ENCODE data around the gene ALDH1A3.

Gene ALDH1A3

DNA sequence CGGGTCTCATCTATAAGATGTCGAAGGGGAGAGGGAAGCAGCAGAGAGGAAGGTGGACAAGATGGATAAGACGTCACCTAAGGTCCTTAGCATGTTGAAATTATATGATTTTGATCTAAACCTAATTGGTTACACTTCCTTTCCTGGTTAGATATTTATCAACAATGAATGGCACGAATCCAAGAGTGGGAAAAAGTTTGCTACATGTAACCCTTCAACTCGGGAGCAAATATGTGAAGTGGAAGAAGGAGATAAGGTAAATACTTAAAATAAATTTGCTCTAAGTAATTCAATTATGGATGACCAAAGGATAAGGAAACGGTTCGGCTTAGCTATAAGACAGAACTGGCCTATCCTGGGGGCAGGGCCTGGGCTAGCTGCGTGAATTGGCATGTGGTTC lies 5.5 kb downstream of the ALDH1A3 start:
- DNase-seq, result no peak

DNA sequence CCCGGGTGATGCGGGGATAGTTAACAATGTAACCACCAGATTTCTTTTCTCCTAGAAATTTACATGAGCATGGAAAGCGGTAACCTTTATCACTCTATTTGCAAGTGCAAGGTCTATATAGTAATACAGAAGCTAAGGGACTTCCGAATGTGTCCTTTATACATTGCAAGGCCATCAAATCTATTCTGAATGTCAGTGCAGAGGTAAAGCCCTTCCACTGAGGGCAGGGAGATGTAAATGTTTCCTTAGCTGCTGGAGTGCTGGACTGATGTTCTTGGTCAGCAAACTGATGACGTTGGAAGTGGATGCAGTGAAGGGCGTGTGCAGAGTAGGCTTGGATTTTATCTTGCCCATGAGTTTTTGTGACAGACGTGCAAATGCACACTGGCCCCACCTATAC lies 6.2 kb downstream of the ALDH1A3 start:
- no peak for DNase-seq

DNA sequence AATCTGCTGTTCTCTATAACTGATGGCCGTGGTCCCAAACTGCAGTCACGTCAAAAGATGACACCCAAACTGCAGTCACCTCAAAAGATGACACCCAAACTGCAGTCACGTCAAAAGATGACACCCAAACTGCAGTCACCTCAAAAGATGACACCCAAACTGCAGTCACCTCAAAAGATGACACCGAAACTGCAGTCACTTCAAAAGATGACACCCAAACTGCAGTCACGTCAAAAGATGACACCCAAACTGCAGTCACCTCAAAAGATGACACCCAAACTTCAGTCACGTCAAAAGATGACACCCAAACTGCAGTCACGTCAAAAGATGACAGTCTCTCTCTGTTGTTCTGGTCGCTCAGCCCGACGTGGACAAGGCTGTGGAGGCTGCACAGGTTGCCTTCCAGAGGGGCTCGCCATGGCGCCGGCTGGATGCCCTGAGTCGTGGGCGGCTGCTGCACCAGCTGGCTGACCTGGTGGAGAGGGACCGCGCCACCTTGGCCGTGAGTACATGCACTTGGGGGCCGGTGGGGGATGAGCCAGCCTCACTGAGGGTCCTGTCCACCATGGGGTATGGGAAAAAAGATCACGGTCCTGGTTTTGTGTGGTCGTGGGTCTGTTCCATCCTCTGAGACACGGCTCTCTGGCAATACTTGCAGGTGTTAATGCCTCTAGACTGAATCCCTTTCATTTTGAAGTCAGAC lies 7.7 kb downstream of the ALDH1A3 start:
- no peak for DNase-seq

DNA sequence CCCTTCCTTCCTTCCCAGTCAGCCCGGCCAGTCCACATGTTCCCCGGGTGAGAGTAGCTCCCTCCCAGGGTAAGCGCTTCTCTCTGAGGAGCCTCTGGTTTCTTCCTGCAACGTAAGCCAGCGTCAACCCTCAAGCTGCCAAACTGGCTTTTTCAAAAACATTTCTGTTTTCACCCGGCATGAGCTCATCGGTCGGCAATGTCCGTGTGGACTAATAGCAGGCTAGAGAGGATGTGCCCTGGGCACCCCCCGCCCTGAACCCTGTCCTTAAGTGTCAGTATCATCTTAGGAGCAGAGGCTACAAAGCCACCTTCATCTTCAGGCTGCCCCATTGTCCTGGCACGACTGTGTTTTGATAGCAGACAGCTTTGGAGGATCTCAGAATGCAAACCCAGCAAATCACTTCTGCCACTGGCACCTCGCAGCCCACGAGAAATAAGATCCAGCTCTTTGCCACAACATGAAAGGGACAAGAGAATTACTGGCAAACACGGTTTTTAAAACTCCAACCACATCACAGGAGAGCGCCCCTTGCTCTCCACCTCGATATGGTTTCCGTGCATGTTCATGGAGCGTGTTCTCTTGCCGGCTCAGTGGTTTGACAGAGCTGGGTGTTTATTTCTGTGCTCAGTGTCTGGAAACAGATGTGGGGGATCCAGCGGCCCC lies 9.9 kb downstream of the ALDH1A3 start:
- no peak for DNase-seq

DNA sequence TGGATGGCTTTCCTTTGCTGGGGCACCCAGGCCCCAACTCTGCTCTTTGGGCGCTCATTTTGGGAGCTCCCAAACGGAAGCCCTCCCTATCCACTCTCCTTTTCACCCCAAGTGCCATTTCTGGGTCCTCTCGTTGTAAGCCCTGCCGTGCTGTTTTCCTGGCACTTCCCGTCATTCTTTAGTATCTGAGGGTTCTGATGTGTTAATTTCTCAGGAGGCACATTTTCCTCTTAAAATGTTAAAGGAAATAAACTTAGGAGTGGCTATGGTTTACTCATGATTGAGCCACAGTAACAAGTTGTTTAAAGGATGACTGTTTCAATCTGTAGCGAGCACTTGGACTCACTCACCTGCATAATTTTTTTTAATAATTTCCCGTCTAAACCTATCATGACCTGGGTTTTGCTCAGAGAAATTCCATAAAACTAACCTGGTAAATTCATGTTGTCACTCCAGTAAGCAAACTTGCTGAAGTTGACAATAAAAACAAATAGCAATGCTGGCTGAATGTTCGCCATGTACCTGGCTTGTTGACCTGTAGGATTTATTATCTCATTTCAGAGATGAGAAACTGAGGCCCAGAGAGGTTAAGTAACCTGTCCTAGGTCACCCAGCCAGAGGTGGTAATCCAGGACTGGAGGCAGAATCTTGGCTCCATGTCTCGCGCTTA lies 10.6 kb downstream of the ALDH1A3 start:
- DNase-seq, result no peak

DNA sequence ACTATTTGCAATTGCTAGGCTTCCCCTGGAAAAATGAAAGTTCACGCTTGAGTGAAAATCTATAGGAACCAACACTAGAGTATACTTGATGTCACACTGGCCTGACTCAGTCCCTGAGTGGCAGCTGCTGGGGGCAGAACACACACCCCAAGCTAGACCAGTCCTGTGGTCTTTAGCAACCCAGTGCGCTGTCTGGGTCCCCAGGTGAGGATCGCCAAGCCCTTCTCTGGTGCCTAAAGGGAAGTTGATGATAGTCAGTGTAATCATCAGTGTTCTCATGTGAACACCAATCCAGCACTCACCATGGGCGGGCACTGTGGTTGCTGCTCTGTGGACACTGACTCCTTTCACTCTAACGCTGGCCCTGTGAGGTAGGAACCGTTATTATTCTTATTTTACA lies 11.2 kb downstream of the ALDH1A3 start:
- no peak for DNase-seq

DNA sequence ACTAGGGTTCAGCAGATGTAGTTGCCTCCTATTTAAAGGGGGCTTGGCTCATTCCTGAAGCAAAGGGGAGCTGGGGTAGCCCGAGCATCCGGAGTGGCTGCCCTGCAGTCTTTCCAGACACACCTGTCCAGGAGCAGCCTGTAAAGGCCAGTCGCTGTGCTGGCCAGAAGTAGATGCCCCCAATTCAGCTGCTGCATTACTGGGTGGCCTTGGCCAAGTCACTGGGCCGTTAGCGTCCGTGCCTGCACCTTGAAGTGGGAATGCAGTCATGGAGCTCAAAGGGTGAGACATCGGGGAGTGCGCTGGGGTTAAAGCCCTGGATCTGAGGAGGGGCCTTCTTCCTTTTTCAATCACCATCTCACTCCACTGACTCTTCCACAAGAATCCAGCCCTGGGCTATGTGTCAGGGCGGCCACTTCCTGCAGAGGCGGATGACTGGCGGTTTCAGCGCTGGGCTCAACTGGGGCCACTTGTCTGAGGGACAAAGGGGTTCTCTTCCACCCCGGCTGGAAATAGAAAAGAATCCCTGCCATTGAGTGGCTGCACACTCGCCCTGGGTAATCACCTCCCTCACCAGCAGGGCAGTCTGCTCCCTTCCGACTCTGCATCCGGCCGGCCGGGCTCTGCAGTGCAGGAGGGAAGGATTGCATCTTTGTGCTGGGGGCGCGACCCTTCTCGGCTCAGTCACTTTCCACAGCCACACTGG lies 11.8 kb downstream of the ALDH1A3 start:
- DNase-seq, result no peak

DNA sequence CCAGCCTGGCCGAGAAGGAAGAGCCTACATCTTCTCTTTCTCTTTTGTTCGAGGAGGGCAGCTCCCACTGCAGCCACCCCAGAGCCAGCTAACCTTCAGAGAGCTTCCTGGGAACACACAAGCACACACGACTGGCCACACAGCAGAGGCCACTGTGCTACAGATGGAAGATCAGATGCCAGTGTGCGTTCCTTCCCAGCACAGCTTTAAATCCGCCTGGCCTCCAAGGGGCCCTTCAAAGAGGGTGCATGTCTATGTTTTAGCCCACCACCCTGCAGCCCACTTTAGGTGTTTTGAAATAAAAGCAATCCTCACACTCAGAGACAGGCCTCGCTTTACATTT lies 12.4 kb downstream of the ALDH1A3 start:
- DNase-seq, result no peak

DNA sequence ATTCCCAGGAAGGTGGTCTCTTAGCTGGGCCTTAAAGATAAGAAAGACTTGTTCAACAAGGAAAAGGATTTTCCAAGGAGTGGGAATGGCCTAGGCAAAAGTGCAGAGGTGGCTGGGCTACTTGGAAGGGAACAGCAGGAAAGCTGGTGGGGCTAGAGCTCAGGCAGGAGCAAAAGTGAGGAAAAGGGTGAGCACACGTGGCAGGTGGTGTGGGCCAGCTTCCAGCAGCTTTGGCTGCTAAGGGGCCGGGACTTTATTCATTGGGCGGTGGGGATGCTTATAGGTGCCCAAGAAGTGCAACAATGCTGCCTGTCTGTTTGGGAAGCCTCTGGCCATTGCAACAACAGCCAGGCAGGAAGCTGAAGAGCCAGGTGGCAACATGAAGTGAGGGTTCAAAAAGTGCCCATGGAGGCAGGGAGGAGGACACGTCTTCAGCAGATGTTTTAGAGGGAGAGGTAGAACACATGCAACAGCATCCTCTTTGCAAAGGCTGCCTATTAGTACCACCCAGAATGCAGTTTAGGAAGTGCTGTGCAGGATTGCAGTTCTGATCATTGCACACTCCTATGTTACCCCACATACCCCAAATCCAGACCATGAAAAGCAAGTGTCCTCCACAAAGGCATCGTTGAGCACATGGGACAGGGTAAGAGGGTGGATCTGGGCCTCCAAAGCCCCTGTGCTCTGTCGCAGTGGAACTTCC lies 13.8 kb downstream of the ALDH1A3 start:
- DNase-seq, result no peak

DNA sequence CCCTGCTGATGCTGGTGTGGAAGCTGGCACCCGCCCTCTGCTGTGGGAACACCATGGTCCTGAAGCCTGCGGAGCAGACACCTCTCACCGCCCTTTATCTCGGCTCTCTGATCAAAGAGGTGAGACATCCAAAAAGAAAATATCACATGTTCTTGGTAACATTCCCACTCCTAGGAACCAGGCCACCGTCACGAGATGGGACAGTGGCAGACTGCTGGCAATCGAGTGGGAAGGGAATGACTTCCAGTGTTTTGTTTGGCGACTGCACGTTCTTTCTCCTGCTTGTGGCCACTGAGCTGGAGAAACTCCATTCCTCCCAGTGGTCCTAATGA lies 14.3 kb downstream of the ALDH1A3 start:
- no peak for DNase-seq

DNA sequence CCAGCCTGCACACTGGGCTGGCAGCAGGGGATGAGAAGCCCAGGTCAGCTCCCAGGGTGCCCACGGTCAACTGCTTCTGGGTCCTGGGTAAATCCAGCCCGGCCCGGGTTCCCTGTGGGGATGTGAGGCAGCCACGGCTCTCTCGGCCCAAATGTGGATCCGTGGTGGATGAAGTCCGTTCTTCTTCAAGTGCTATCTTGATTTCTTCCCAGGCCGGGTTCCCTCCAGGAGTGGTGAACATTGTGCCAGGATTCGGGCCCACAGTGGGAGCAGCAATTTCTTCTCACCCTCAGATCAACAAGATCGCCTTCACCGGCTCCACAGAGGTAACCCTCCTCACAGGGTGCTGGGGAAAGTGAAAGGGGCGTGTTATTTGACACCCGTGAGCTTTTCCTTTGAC lies 16.1 kb downstream of the ALDH1A3 start:
- DNase-seq, result no peak

DNA sequence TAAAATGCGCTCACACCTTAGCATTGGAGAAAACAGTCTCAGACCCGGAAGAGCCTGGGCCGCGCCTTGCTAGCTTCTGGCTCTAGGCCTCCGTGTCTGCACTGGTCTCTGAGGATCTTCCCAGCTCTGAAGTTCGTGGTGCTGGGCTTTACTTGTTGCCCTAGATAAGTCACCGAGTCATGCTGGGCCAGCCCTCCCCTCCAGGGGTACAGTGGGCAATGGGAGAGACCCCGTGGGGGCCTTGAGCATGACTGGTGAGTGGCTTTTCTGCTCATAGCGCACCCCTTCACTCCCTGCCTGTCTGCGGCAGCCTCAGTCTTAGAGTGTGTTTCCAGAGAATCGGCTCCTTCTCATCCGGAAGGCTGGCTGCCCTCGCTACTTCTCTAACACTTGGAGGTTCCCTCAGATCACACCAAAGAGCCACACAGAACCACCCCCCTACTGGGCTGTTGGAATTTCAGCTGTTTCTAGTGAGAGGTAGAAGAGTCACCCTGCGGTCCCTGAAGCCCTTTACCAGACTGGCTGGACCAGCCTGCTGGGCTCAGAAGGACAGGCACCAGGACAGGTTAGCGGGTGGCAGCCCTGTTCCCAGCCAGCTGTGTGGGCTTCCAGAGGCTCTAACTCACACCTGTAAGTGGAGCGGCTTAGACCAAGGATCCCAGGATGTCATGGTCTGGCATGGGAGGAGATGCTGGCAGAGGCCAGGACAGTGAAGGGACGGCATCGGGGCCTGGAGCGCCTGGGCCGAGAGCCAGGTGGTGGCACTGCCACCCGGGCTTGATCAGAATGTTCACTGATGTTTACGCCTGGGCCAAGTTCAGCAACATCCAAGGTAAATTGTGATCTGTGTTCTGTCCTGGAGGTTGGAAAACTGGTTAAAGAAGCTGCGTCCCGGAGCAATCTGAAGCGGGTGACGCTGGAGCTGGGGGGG lies 17.9 kb downstream of the ALDH1A3 start:
- no peak for DNase-seq

DNA sequence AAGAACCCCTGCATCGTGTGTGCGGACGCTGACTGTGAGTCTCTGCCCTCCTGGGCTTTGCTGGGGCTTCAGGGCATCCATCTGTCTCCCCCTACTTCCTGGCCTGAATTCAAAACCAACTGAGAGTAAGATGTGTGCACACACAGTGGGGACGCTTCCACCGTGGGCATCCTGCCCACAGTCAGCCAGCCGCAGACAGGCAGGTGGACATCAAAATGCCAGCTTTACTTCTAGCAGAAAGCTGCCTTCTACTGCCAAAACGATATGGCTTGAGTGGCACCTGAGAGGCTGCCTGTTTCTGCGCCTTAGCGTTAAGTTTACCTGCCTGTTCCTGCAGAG lies 18.5 kb downstream of the ALDH1A3 start:
- no peak for DNase-seq

DNA sequence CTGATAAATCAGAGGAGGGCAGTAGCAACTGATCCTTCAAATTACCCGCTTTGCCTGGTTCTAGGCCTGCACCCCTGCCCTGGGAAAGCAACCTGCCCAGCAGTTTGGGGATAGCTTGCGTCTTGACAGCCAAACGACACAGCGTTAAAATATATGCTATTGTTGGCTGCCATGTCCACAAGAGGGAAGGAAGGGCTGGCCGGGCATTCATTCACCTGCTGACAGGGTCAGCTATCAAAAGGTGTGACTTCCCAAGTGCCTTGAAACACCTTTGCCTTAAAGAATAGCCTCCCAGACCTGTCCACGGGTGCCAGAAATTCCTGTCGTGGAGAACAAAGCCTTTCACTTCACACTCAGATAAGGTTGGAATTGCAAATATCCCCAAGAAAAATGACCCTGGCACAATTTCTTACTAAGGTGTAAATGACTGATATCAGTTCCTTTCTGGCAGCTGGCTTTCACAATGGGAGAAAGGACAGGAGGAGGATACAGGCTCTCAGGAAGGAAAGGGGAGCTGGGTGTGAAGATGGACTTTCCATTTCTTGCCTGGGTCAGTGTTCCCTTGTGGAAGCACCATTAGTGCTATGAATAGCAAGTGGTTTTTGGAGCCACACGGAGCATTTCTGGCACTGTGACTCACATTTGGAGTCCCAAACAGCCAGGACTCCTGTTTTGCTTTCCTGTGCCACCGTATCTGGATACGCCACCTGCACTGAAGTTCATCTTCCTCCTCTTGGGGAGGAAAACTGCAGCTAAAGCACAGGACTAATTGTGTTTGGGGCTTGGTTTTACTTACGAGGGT lies 19.2 kb downstream of the ALDH1A3 start:
- no peak for DNase-seq

DNA sequence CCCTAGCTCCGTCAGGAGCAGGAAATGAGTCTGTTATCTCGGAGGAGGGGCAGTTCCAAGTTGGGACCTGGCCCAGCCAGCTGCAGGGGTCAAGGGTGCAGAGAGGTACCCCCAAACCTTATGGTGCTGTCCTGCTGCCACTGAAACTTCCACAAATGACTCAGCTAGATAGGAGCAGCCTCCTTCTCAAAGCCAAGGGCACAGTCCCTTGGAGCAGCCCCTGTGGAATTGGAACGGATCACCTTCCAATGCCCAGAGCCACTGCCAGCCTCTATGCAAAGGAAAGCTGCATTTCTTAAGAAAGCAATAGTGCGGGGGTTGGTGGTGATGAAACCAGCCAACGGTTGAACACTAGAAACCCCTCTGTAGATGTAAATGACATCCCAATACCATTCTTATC lies 20.0 kb downstream of the ALDH1A3 start:
- no peak for DNase-seq

DNA sequence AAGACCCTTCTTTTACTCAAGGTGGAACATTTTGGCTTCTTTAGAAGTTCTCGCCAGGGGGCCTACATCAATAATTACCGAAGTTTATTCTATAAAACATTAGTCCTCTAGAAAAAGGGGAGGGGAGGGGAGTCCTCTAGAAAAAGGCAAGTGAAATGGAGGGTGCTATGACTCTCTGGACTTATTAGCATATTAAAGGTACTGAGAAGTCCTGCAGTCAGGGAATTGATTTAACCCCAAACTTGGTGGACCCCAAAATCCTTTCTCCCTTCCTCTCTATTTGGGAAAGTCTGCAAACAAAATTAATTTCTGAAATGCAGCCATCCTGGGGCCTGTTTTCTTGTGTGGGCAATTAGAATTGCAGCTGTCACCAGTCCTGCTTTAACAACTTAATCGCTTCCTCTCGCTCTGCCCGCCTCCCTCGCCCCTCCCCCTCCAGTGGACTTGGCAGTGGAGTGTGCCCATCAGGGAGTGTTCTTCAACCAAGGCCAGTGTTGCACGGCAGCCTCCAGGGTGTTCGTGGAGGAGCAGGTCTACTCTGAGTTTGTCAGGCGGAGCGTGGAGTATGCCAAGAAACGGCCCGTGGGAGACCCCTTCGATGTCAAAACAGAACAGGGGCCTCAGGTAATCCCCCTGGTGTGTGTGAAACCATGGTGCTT lies 20.6 kb downstream of the ALDH1A3 start:
- DNase-seq, result no peak

DNA sequence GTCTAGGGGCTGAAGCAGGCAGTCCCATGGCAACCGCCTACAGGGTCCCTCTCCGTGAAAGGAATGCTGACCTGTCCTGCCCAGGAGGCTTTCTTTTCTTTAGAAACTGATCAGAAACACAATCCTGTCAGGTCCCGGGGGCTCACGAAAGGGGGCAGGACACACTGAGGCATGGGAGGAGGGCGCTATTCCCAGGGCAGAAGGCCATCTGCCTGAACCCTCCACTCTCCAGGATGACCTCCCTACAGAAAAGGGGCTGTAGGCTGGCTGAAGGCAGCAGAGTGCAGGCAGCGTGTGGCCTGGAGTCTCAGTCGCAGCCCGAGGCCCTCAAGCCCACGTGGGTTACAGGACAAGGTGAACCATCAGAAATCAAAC lies 21.2 kb downstream of the ALDH1A3 start:
- DNase-seq, result no peak

DNA sequence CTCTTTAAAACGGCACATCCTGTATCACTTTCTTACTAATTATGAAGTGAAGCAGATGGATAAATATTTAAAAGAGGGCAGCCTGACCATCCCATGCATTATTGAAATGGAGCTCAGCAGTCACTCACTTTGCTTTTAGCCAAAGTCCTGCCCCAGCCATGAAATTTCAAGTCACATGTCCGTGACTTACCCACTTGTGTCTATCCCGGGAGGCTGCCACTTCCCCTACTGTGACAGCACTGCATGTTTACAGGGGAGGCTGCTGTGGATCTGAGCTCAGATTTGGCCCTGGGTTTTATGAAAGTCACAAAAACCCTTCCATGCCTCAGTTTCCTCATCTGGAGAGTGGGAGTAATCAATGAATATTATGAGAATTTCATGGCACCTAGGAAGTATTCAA lies 21.7 kb downstream of the ALDH1A3 start:
- DNase-seq, result no peak

DNA sequence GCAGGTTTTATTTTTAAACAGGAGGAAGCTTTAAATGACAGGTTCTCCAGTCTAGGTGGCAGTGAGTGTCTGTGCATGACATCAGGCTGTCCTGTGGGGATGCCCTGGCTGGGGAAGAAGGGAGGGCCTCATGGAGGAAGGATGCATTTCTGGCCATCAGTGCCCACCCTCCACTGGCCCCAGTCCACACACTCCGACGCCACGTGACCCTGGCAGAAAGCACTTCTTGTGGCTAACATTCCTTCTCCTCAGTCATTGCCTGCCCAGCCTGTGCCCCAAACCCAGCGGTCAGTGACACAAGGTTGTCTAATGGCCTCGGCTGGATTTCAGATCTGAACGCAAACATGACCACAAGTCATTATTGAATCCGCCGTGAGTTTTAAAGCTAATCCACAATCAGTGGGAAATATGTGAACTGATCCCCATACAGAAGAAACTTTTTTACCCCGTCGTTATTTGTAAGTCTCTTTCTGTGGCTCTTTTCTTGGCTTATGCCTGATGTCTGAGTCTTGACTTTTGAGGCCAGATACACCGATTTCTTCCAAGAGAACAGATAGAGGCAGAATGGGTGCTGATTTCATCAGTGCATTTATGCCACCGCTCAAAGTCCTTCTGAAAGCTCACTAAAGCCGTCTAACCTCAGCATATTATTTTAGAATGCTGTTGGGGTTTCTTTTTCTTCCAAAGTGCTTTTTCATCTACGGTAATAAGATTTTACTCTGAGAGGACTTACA lies 22.2 kb downstream of the ALDH1A3 start:
- DNase-seq, result no peak
